A549 treated with DMSO at 1 μM for 4 hours (cell line): ENCODE data around the gene PIPOX. TPM values are rescaled to one million over a fixed set of nuclear protein-coding genes. Genes with fewer than 3 reads are reported as not detected.

Experiments
- total RNA-seq: library from RNA; stranded (reverse); fragments of 200-300 nt; extraction: Qiagen RNA extraction; gene quantifications from 5 replicates; pipeline ENCODE4 v1.2.3, GENCODE V29; 2022; ENCODE audit warnings: low read depth

The PIPOX gene
- 0.06 to 0.30 TPM (median 0.29 TPM) in 3 of 5 replicates, not detected in the others for total RNA-seq

GRCh38 chr17:29042679-29043538 lies at the start of gene PIPOX:
Gene PIPOX, plus strand, starts transcription at chr17:29043141. Its CDS starts 85 bp downstream, at chr17:29043226.

GRCh38 chr17:29005936-29006511 lies 36.9 kb upstream of the PIPOX start, which contains the start of gene SEZ6:
Gene SEZ6, minus strand, starts transcription at chr17:29006033. Its CDS starts 164 bp downstream, at chr17:29005869.

Other genes starting within 250 kb of the PIPOX start
- 19.4 to 22.2 TPM (median 21.7 TPM) in 5 replicates for gene FAM222B, start 200.4 kb upstream of the PIPOX start, total RNA-seq
- 83.5 to 92.0 TPM (median 85.0 TPM) in 5 replicates for gene ERAL1, start 188.1 kb upstream of the PIPOX start, total RNA-seq
- 71.6 to 82.0 TPM (median 73.7 TPM) in 5 replicates for gene FLOT2, start 145.4 kb upstream of the PIPOX start, total RNA-seq
- 4.4 to 6.1 TPM (median 5.4 TPM) in 5 replicates for gene DHRS13, start 140.1 kb upstream of the PIPOX start, total RNA-seq
- 32.0 to 42.7 TPM (median 34.3 TPM) in 5 replicates for gene PHF12, start 91.6 kb upstream of the PIPOX start, total RNA-seq
- 0.05 to 0.11 TPM in 2 of 5 replicates, not detected in the others for gene SEZ6, start 37.1 kb upstream of the PIPOX start, total RNA-seq
- gene MYO18A, start 137.3 kb downstream of the PIPOX start, total RNA-seq: 25.5 to 35.1 TPM (median 32.3 TPM) in 5 replicates
- not detected in 5 replicates for gene CRYBA1, start 203.7 kb downstream of the PIPOX start, total RNA-seq